22Rv1 (cell line): ENCODE results near the gene SESN3.

Source experiments
- H3K27ac ChIP-seq: fragments of 450-650 bp; 2 replicates; pipeline ENCODE4 v1.5.1; 2017
- CTCF ChIP-seq: fragments of 450-650 bp; IDR thresholded peaks from 2 replicates; pipeline ENCODE4 v1.5.1; 2017; ENCODE audit warnings: mild to moderate bottlenecking
- ZFX ChIP-seq: fragments of 450-650 bp; IDR thresholded peaks from 2 replicates; pipeline ENCODE4 v1.6.1; 2017; ENCODE audit warnings: antibody characterized with exemption, borderline replicate concordance

SESN3 gene

GRCh38 chr11:95247127-95247684, 16.2 kb upstream of the SESN3 start:
- H3K27ac ChIP-seq, result no peak overlapping the region
- TF ChIP-seq ZFX (no peak), CTCF (no peak)

- H3K27ac ChIP-seq, result no peak overlapping the region
- no peak for TF ChIP-seq ZFX
- TF ChIP-seq CTCF, result no peak
Measured at GRCh38 chr11:95245581-95245980, 14.6 kb upstream of the SESN3 start.

- TF ChIP-seq ZFX (no peak), CTCF (no peak)
- no peak overlapping the region for H3K27ac ChIP-seq
Measured at GRCh38 chr11:95245038-95245437, 14.0 kb upstream of the SESN3 start.

- TF ChIP-seq ZFX (no peak), CTCF (no peak)
Measured at GRCh38 chr11:95243673-95244072, 12.7 kb upstream of the SESN3 start.

GRCh38 chr11:95242845-95243605, 12.0 kb upstream of the SESN3 start:
- no peak overlapping the region for H3K27ac ChIP-seq
- TF ChIP-seq ZFX (no peak), CTCF (no peak)

More at GRCh38 chr11:95243673-95244072, 12.7 kb upstream of the SESN3 start:
- no peak overlapping the region for H3K27ac ChIP-seq

GRCh38 chr11:95242091-95242844, 11.3 kb upstream of the SESN3 start:
- H3K27ac ChIP-seq, result no peak overlapping the region

More at GRCh38 chr11:95242091-95242844, 11.3 kb upstream of the SESN3 start:
- TF ChIP-seq ZFX (no peak), CTCF (no peak)
